ENCODE data around the gene SLAMF8. TPM values are rescaled to one million over a fixed set of nuclear protein-coding genes. Genes with fewer than 3 reads are reported as not detected.

Gene SLAMF8
- total RNA-seq, 4 donors from 2014 or later = 2.7 to 5.5 (median 3.9) TPM

GRCh38 chr1:159859767-159860322, 33.2 kb downstream of the SLAMF8 start:
- H3K4me1 ChIP-seq = peaks cover 44% of the 10 kb centered on the region
- H3K4me3 ChIP-seq = no peak overlapping the region
- H3K27me3 ChIP-seq = no peaks in the 10 kb centered on the region
- no peaks in the 10 kb centered on the region for H3K36me3 ChIP-seq
- TF ChIP-seq EP300 (IDR thresholded peaks at IDR 0.05) = no peak
- no peak for TF ChIP-seq POLR2AphosphoS5 (IDR thresholded peaks at IDR 0.05)
- no peak for TF ChIP-seq POLR2A (IDR thresholded peaks at IDR 0.05)
- TF ChIP-seq CTCF (IDR thresholded peaks at IDR 0.05) = no peak
- WGBS = 60% methylated on average over 6 of the region's 7 CpGs
- DNase-seq (ENCODE audit: low spot score in 2 of 2) = peak in 1 of 2 donors; percentile 60
- peak overlapping the region; percentile 81 for H3K27ac ChIP-seq
- no peaks in the 10 kb centered on the region for H3K9me3 ChIP-seq

- Histone ChIP-seq H3K4me1 (peaks cover 43% of the 10 kb centered on the region), H3K27me3 (no peaks in the 10 kb centered on the region), H3K36me3 (no peaks in the 10 kb centered on the region), H3K27ac (peak overlapping the region; percentile 81), H3K4me3 (peak overlapping the region; percentile 11), H3K9me3 (no peaks in the 10 kb centered on the region)
- WGBS = no CpG with 5 or more reads among the region's 3 CpGs
- no peak for TF ChIP-seq CTCF (IDR thresholded peaks at IDR 0.05)
- TF ChIP-seq POLR2AphosphoS5 (IDR thresholded peaks at IDR 0.05) = peak in 1 of 3 donors; percentile 16
- DNase-seq (ENCODE audit: low spot score in 2 of 2) = no peak
Observed at GRCh38 chr1:159860456-159860855, 33.8 kb downstream of the SLAMF8 start.

GRCh38 chr1:159861218-159861617, 34.5 kb downstream of the SLAMF8 start:
- no peaks in the 10 kb centered on the region for H3K36me3 ChIP-seq
- H3K4me1 ChIP-seq = peaks cover 41% of the 10 kb centered on the region
- peak overlapping the region; percentile 81 for H3K27ac ChIP-seq
- DNase-seq (ENCODE audit: low spot score in 2 of 2) = no peak
- 64% methylated on average over 3 of the region's 8 CpGs for WGBS
- peak overlapping the region; percentile 11 for H3K4me3 ChIP-seq
- no peaks in the 10 kb centered on the region for H3K9me3 ChIP-seq
- no peak for TF ChIP-seq POLR2A (IDR thresholded peaks at IDR 0.05)
- H3K27me3 ChIP-seq = no peaks in the 10 kb centered on the region

- DNase-seq (ENCODE audit: low spot score in 2 of 2) = no peak
- Histone ChIP-seq H3K36me3 (no peaks in the 10 kb centered on the region), H3K4me1 (peaks cover 46% of the 10 kb centered on the region), H3K27me3 (no peaks in the 10 kb centered on the region), H3K9me3 (no peaks in the 10 kb centered on the region), H3K4me3 (no peak overlapping the region), H3K27ac (no peak overlapping the region)
- 54% methylated on average over 4 of the region's 5 CpGs for whole genome bisulfite sequencing
- TF ChIP-seq POLR2AphosphoS5 (IDR thresholded peaks at IDR 0.05) (no peak), CTCF (IDR thresholded peaks at IDR 0.05) (no peak), EP300 (IDR thresholded peaks at IDR 0.05) (no peak), POLR2A (IDR thresholded peaks at IDR 0.05) (no peak)
Observed at GRCh38 chr1:159862031-159862430, 35.4 kb downstream of the SLAMF8 start.

- Histone ChIP-seq H3K27ac (no peak within 1 kb of the TSS), H3K4me3 (no peak within 1 kb of the TSS), H3K4me1 (peaks cover 51% of the 10 kb centered on the region), H3K27me3 (no peaks in the 10 kb centered on the region), H3K9me3 (no peaks in the 10 kb centered on the region), H3K36me3 (no peaks in the 10 kb centered on the region)
- no peak for TF ChIP-seq POLR2A (IDR thresholded peaks at IDR 0.05)
- TF ChIP-seq EP300 (IDR thresholded peaks at IDR 0.05) = no peak
- TF ChIP-seq POLR2AphosphoS5 (IDR thresholded peaks at IDR 0.05) = no peak
- no peak for TF ChIP-seq CTCF (IDR thresholded peaks at IDR 0.05)
- DNase-seq (ENCODE audit: low spot score in 2 of 2) = no peak
- WGBS = 51% methylated on average over 4 of the region's 4 CpGs
Observed at GRCh38 chr1:159862557-159862956, 35.9 kb downstream of the SLAMF8 start, which contains the start of gene VSIG8. VSIG8 (minus strand) TSS chr1:159862657; CDS start chr1:159862521, 136 bp downstream.

GRCh38 chr1:159864262-159864661, 37.6 kb downstream of the SLAMF8 start:
- no peaks in the 10 kb centered on the region for H3K9me3 ChIP-seq
- no peaks in the 10 kb centered on the region for H3K36me3 ChIP-seq
- H3K4me1 ChIP-seq = peaks cover 62% of the 10 kb centered on the region
- no peak for DNase-seq (ENCODE audit: low spot score in 2 of 2)
- H3K27ac ChIP-seq = no peak overlapping the region
- H3K27me3 ChIP-seq = no peaks in the 10 kb centered on the region
- H3K4me3 ChIP-seq = no peak overlapping the region
- 73% methylated on average over 2 of the region's 2 CpGs for WGBS
- TF ChIP-seq CTCF (IDR thresholded peaks at IDR 0.05) (no peak), EP300 (IDR thresholded peaks at IDR 0.05) (no peak), POLR2AphosphoS5 (IDR thresholded peaks at IDR 0.05) (no peak), POLR2A (IDR thresholded peaks at IDR 0.05) (no peak)

All from suprapubic skin (tissue), 4 donors.